Endothelial cell of umbilical vein (primary cell): ENCODE results near the gene TMEM108. TPM values are rescaled to one million over a fixed set of nuclear protein-coding genes. Genes with fewer than 3 reads are reported as not detected.

Source experiments
- BruUV-seq: library from RNA; stranded (reverse); fragments of 400-500 nt; replicated peaks from 2 replicates; lab custom pipeline; 2021; lab: Mats Ljungman, UMichigan
- CTCF ChIA-PET: fragments of 300-600, 350-600 bp; sonication (Branson Sonifier 250); formaldehyde crosslinking; loops from one replicate; lab custom pipeline; 2021; ENCODE audit warnings: antibody characterized with exemption, inconsistent platforms; lab: Charles Lee
- POLR2A ChIA-PET: fragments of 300-600, 350-600 bp; sonication (Branson Sonifier 250); formaldehyde crosslinking; loops from one replicate; lab custom pipeline; 2021; ENCODE audit warnings: antibody characterized with exemption, inconsistent platforms; lab: Charles Lee
- DNase-seq: peaks from one replicate; pipeline ENCODE4 v3.0.0-alpha.2; 2011; ENCODE audit warnings: low read depth, low spot score
- FAIRE-seq: peaks from 2 replicates; lab custom pipeline; 2011; peaks lifted over from hg19 to GRCh38; lab: Jason Lieb, UNC
- H2AFZ ChIP-seq: 2 replicates; pipeline ENCODE4 v1.6.0; 2012; ENCODE audit warnings: low read depth, low read length, control low read depth, inconsistent platforms
- H3K27ac ChIP-seq: 2 replicates; pipeline ENCODE4 v1.5.1; 2011; ENCODE audit warnings: low read depth, mild to moderate bottlenecking, control low read depth, low read length, moderate library complexity; ENCODE audit not compliant: insufficient read depth
- H3K27me3 ChIP-seq, 2 experiments: 2 replicates each; pipeline versions ENCODE4 v1.6.0 to v1.6.1; 2011; ENCODE audit warnings: low read length in 2 of 2, mixed read lengths in 1 of 2; ENCODE audit not compliant: control insufficient read depth in 2 of 2, insufficient read depth in 2 of 2
- H3K36me3 ChIP-seq, 2 experiments: 2 replicates in 1 of 2; 3 replicates in 1 of 2; pipeline ENCODE4 v1.5.1; 2011; ENCODE audit warnings: low read length in 2 of 2, mild to moderate bottlenecking in 1 of 2, moderate library complexity in 1 of 2; ENCODE audit not compliant: control insufficient read depth in 2 of 2, insufficient read depth in 2 of 2; ENCODE audit errors: extremely low read depth in 1 of 2
- H3K4me1 ChIP-seq: 3 replicates; pipeline ENCODE4 v1.5.1; 2011; ENCODE audit warnings: mild to moderate bottlenecking, low read length; ENCODE audit not compliant: control insufficient read depth, insufficient read depth; ENCODE audit errors: extremely low read depth
- H3K4me2 ChIP-seq: 2 replicates; pipeline ENCODE4 v1.6.1; 2011; ENCODE audit warnings: low read length, control low read depth, mixed read lengths; ENCODE audit not compliant: insufficient read depth
- H3K4me3 ChIP-seq, 3 experiments: fragments of 200-600 bp in 1 of 3; sonication (generic), shearing (Covaris generic) in 1 of 3; replicated peaks in 1 of 3; 2 replicates each; pipeline ENCODE4 v1.5.1; 2011 to 2016; ENCODE audit warnings: control low read depth in 3 of 3, low read length in 3 of 3, mild to moderate bottlenecking in 2 of 3, inconsistent platforms in 1 of 3, low read depth in 1 of 3, moderate library complexity in 1 of 3; ENCODE audit not compliant: insufficient read depth in 1 of 3
- H3K79me2 ChIP-seq: 2 replicates; pipeline ENCODE4 v1.6.0; 2012; ENCODE audit warnings: low read length, inconsistent platforms; ENCODE audit not compliant: control insufficient read depth, insufficient read depth
- H3K9ac ChIP-seq: replicated peaks from 2 replicates; pipeline ENCODE3; 2011; ENCODE audit warnings: low read length, control low read depth; ENCODE audit not compliant: insufficient read depth; ENCODE audit errors: extremely low read depth
- H3K9me1 ChIP-seq: replicated peaks from 3 replicates; pipeline ENCODE4 v1.6.0; 2011; ENCODE audit warnings: mild to moderate bottlenecking, low read length; ENCODE audit not compliant: control insufficient read depth, insufficient read depth; ENCODE audit errors: extremely low read depth
- H3K9me3 ChIP-seq: replicated peaks from 2 replicates; pipeline ENCODE4 v1.5.1; 2012; ENCODE audit warnings: low read length, inconsistent platforms; ENCODE audit not compliant: control insufficient read depth, insufficient read depth
- H4K20me1 ChIP-seq: replicated peaks from 2 replicates; pipeline ENCODE3; 2011; ENCODE audit warnings: mild to moderate bottlenecking, low read length; ENCODE audit not compliant: control insufficient read depth, insufficient read depth; ENCODE audit errors: extremely low read depth
- CTCF ChIP-seq, 2 donors: IDR thresholded peaks; 1 replicate in 1 of 2; 2 replicates in 1 of 2; pipeline ENCODE4 v1.5.1; 2011; ENCODE audit warnings: low read length in 2 of 2, mild to moderate bottlenecking in 2 of 2, moderate library complexity in 2 of 2, control low read depth in 1 of 2, inconsistent platforms in 1 of 2, low read depth in 1 of 2; ENCODE audit not compliant: insufficient read depth in 1 of 2; ENCODE audit errors: extremely low read depth in 1 of 2
- EZH2 ChIP-seq: IDR thresholded peaks from 2 replicates; pipeline ENCODE4 v1.6.1; 2012; ENCODE audit warnings: borderline replicate concordance, low read depth, mild to moderate bottlenecking, moderate library complexity, low read length, inconsistent platforms; ENCODE audit not compliant: severe bottlenecking
- FOS ChIP-seq: IDR thresholded peaks from 2 replicates; pipeline ENCODE4 v1.6.1; 2011; ENCODE audit warnings: mild to moderate bottlenecking, low read length, moderate library complexity, borderline replicate concordance; ENCODE audit not compliant: insufficient read depth
- GATA2 ChIP-seq: IDR thresholded peaks from 2 replicates; pipeline ENCODE4 v1.7.0; 2011; ENCODE audit warnings: low read depth, mild to moderate bottlenecking, moderate library complexity, mixed read lengths, low read length; ENCODE audit not compliant: insufficient read length, insufficient read depth
- JUN ChIP-seq: IDR thresholded peaks from 2 replicates; pipeline ENCODE4 v1.6.1; 2011; ENCODE audit warnings: borderline replicate concordance, low read depth; ENCODE audit not compliant: insufficient read length, insufficient read depth
- MAX ChIP-seq: IDR thresholded peaks from 2 replicates; pipeline ENCODE4 v1.6.1; 2011; ENCODE audit not compliant: insufficient read depth, insufficient read length
- MYC ChIP-seq: IDR thresholded peaks from one replicate; pipeline ENCODE4 v1.6.1; 2011; ENCODE audit warnings: mild to moderate bottlenecking, low read depth, low read length
- POLR2A ChIP-seq: IDR thresholded peaks from 2 replicates; pipeline ENCODE4 v1.6.1; 2012; ENCODE audit warnings: low read depth, mild to moderate bottlenecking, control low read depth, low read length
- POLR2AphosphoS5 ChIP-seq: IDR thresholded peaks from 2 replicates; pipeline ENCODE4 v1.6.1; 2012; ENCODE audit warnings: low read depth, mild to moderate bottlenecking, control low read depth, low read length, moderate library complexity; ENCODE audit not compliant: insufficient read depth
- dilution Hi-C: fragments of 300-500 bp; cut with MboI; formaldehyde crosslinking; loops from one replicate; pipeline ENCODE4 v1.15.0; 2019; ENCODE audit warnings: low sequenced_read_pairs; ENCODE audit not compliant: extremely low pct_ligation_motif_present
- intact Hi-C: fragments of 100-400 bp; cut with micrococcal nuclease; formaldehyde crosslinking; loops from one replicate; pipeline ENCODE4 v1.10.0; 2022
- polyA plus RNA-seq, 4 experiments: library from polyadenylated mRNA; depleted of rRNA in 3 of 4; stranded (reverse) in 3 of 4; unstranded in 1 of 4; fragments of >200 nt; gene quantifications; 2 replicates each; pipeline versions ENCODE4 v1.2.1 to v1.2.3, GENCODE V29; 2011 to 2012; ENCODE audit warnings: missing spikeins in 1 of 4
- total RNA-seq: library from RNA; stranded (reverse); gene quantifications from 2 replicates; pipeline ENCODE4 v1.2.3, GENCODE V29; 2021

TMEM108 gene
- total and polyA plus RNA-seq, 2 donors (not counting 3 experiments of a cell fraction or from before 2014, with no cell fraction given) = 0.40 to 1.1 TPM

- intact Hi-C loops = no loop called here
- Histone ChIP-seq H3K27me3 (peaks cover 0 to 6% of the 10 kb centered on the region in 2 experiments), H2AFZ (no peak overlapping the region), H3K36me3 (no peaks in the 10 kb centered on the region), H3K9me3 (no peaks in the 10 kb centered on the region), H3K9ac (no peak overlapping the region), H4K20me1 (no peaks in the 10 kb centered on the region), H3K4me1 (no peaks in the 10 kb centered on the region), H3K4me3 (no peak overlapping the region), H3K9me1 (no peaks in the 10 kb centered on the region), H3K27ac (no peak overlapping the region), H3K79me2 (no peaks in the 10 kb centered on the region), H3K4me2 (no peak overlapping the region)
- ChIA-PET POLR2A (no interaction called here), CTCF (no interaction called here)
- FAIRE-seq (no peak), DNase-seq (no peak)
- BruUV-seq = no TSS peak
- dilution Hi-C loops = no loop called here
- TF ChIP-seq GATA2 (no peak), JUN (no peak), POLR2A (no peak), FOS (no peak), POLR2AphosphoS5 (no peak), MAX (no peak), CTCF (IDR thresholded peaks at IDR 0.05; ENCODE audit: extremely low read depth in 1 of 2, insufficient read depth in 1 of 2, low read depth in 1 of 2, low read length in 2 of 2) (no peak), EZH2 (no peak), MYC (no peak)
Measured at GRCh38 chr3:133271539-133271938, 233.3 kb downstream of the TMEM108 start.
